ENCODE measurements around the gene BEX4.
"Not testable (repeated sequence)": the region's sequence is repeated elsewhere in the genome, so short reads cannot be mapped to it uniquely, and the experiment has no call there.

Gene BEX4

GRCh38 chrX:103215425-103215991, 600 bp downstream of the BEX4 start:
- H3K4me3 ChIP-seq (ENCODE audit: low read depth, low read length, poor library complexity, severe bottlenecking): no peak overlapping the region
- H4K20me1 ChIP-seq (ENCODE audit: insufficient read depth, low read length): no peaks in the 10 kb centered on the region
- H2AFZ ChIP-seq (ENCODE audit: low read length): no peak overlapping the region
- H3K4me1 ChIP-seq (ENCODE audit: insufficient read depth, low read length, severe bottlenecking): no peaks in the 10 kb centered on the region
- H3F3A ChIP-seq (ENCODE audit: insufficient read depth, low read length): no peaks in the 10 kb centered on the region
- H3K4me2 ChIP-seq (ENCODE audit: low read length): no peak overlapping the region
- no peaks in the 10 kb centered on the region for H3K79me2 ChIP-seq (ENCODE audit: insufficient read depth, low read length)
- H3K9ac ChIP-seq (ENCODE audit: low read length): no peak overlapping the region
- no peak for TF ChIP-seq EZH2 (IDR thresholded peaks at IDR 0.05; ENCODE audit: borderline replicate concordance, low read length)
- TF ChIP-seq CTCF (IDR thresholded peaks at IDR 0.05; ENCODE audit: low read length): no peak
- H3K36me3 ChIP-seq (ENCODE audit: insufficient read depth, low read length): no peaks in the 10 kb centered on the region
- H3K27me3 ChIP-seq (ENCODE audit: insufficient read depth, low read length): no peaks in the 10 kb centered on the region
- H3K9me2 ChIP-seq (ENCODE audit: low read depth, low read length): no peaks in the 10 kb centered on the region
- no peaks in the 10 kb centered on the region for H3K9me3 ChIP-seq (ENCODE audit: low read length)
- H3K27ac ChIP-seq (ENCODE audit: low read depth, low read length, poor library complexity, severe bottlenecking): no peak overlapping the region

GRCh38 chrX:103220511-103221323, 5.8 kb downstream of the BEX4 start:
- no peak overlapping the region for H3K9ac ChIP-seq (ENCODE audit: low read length)
- H3K9me3 ChIP-seq (ENCODE audit: low read length): no peaks in the 10 kb centered on the region
- no peaks in the 10 kb centered on the region for H3K79me2 ChIP-seq (ENCODE audit: insufficient read depth, low read length)
- H3F3A ChIP-seq (ENCODE audit: insufficient read depth, low read length): no peaks in the 10 kb centered on the region
- H3K36me3 ChIP-seq (ENCODE audit: insufficient read depth, low read length): no peaks in the 10 kb centered on the region
- no peak overlapping the region for H3K27ac ChIP-seq (ENCODE audit: low read depth, low read length, poor library complexity, severe bottlenecking)
- TF ChIP-seq CTCF (IDR thresholded peaks at IDR 0.05; ENCODE audit: low read length): no peak
- no peak for TF ChIP-seq EZH2 (IDR thresholded peaks at IDR 0.05; ENCODE audit: borderline replicate concordance, low read length)
- no peaks in the 10 kb centered on the region for H3K27me3 ChIP-seq (ENCODE audit: insufficient read depth, low read length)
- no peak overlapping the region for H3K4me2 ChIP-seq (ENCODE audit: low read length)
- no peak overlapping the region for H3K4me3 ChIP-seq (ENCODE audit: low read depth, low read length, poor library complexity, severe bottlenecking)
- no peaks in the 10 kb centered on the region for H3K4me1 ChIP-seq (ENCODE audit: insufficient read depth, low read length, severe bottlenecking)
- H2AFZ ChIP-seq (ENCODE audit: low read length): no peak overlapping the region
- no peaks in the 10 kb centered on the region for H3K9me2 ChIP-seq (ENCODE audit: low read depth, low read length)
- no peaks in the 10 kb centered on the region for H4K20me1 ChIP-seq (ENCODE audit: insufficient read depth, low read length)

GRCh38 chrX:103225918-103226317, 11.0 kb downstream of the BEX4 start:
- not testable (repeated sequence) for H3K9me2 ChIP-seq (ENCODE audit: low read depth, low read length); H3K9me3 ChIP-seq (ENCODE audit: low read length); H2AFZ ChIP-seq (ENCODE audit: low read length); H3K36me3 ChIP-seq (ENCODE audit: insufficient read depth, low read length); H3F3A ChIP-seq (ENCODE audit: insufficient read depth, low read length); H3K4me2 ChIP-seq (ENCODE audit: low read length); H3K4me1 ChIP-seq (ENCODE audit: insufficient read depth, low read length, severe bottlenecking); H3K27ac ChIP-seq (ENCODE audit: low read depth, low read length, poor library complexity, severe bottlenecking); H3K27me3 ChIP-seq (ENCODE audit: insufficient read depth, low read length); H3K79me2 ChIP-seq (ENCODE audit: insufficient read depth, low read length); H3K4me3 ChIP-seq (ENCODE audit: low read depth, low read length, poor library complexity, severe bottlenecking); H3K9ac ChIP-seq (ENCODE audit: low read length); H4K20me1 ChIP-seq (ENCODE audit: insufficient read depth, low read length)

- Histone ChIP-seq H3K9me3 (ENCODE audit: low read length) (no peaks in the 10 kb centered on the region), H3K4me3 (ENCODE audit: low read depth, low read length, poor library complexity, severe bottlenecking) (no peak overlapping the region), H2AFZ (ENCODE audit: low read length) (no peak overlapping the region), H3K4me2 (ENCODE audit: low read length) (no peak overlapping the region), H3K27me3 (ENCODE audit: insufficient read depth, low read length) (no peaks in the 10 kb centered on the region), H3K27ac (ENCODE audit: low read depth, low read length, poor library complexity, severe bottlenecking) (no peak overlapping the region), H4K20me1 (ENCODE audit: insufficient read depth, low read length) (no peaks in the 10 kb centered on the region), H3K79me2 (ENCODE audit: insufficient read depth, low read length) (no peaks in the 10 kb centered on the region), H3K36me3 (ENCODE audit: insufficient read depth, low read length) (no peaks in the 10 kb centered on the region), H3F3A (ENCODE audit: insufficient read depth, low read length) (no peaks in the 10 kb centered on the region), H3K4me1 (ENCODE audit: insufficient read depth, low read length, severe bottlenecking) (no peaks in the 10 kb centered on the region), H3K9me2 (ENCODE audit: low read depth, low read length) (no peaks in the 10 kb centered on the region), H3K9ac (ENCODE audit: low read length) (no peak overlapping the region)
- TF ChIP-seq EZH2 (IDR thresholded peaks at IDR 0.05; ENCODE audit: borderline replicate concordance, low read length) (no peak), CTCF (IDR thresholded peaks at IDR 0.05; ENCODE audit: low read length) (no peak)
Observed at GRCh38 chrX:103233263-103233662, 18.4 kb downstream of the BEX4 start.
